ENCODE measurements around the gene POLR2F.
A peak's percentile ranks its signal among the peaks of the same experiment; 100 is the strongest.

The POLR2F gene

GRCh38 chr22:37996079-37996478 lies 42.6 kb downstream of the POLR2F start (continued):
- TF ChIP-seq HOXA7 (CRISPR knock-in tag; IDR thresholded peaks at IDR 0.05; ENCODE audit: borderline replicate concordance) (no peak), ZNF776 (tag by site-specific recombination; IDR thresholded peaks at IDR 0.05; ENCODE audit: borderline replicate concordance) (no peak), ZNF274 (IDR thresholded peaks at IDR 0.05; ENCODE audit: low read length) (no peak), ZNF274 (tag by site-specific recombination; IDR thresholded peaks at IDR 0.05; ENCODE audit: borderline replicate concordance) (no peak), ZNF777 (tag by site-specific recombination; IDR thresholded peaks at IDR 0.05; ENCODE audit: borderline replicate concordance) (no peak), ZSCAN23 (tag by site-specific recombination; IDR thresholded peaks at IDR 0.05) (no peak), IKZF3 (tag by site-specific recombination; IDR thresholded peaks at IDR 0.05) (no peak), ZNF350 (tag by site-specific recombination; IDR thresholded peaks at IDR 0.05) (no peak), ZNF114 (tag by site-specific recombination; IDR thresholded peaks at IDR 0.05) (no peak), GLIS1 (tag by site-specific recombination; IDR thresholded peaks at IDR 0.05) (peak; percentile 58; the same call in 1 of the 2 replicates)

- TF ChIP-seq ZSCAN18 (tag by site-specific recombination; IDR thresholded peaks at IDR 0.05): no peak
- no peak for TF ChIP-seq ZNF843 (tag by site-specific recombination; IDR thresholded peaks at IDR 0.05)
- no peak for TF ChIP-seq ZNF514 (tag by site-specific recombination; IDR thresholded peaks at IDR 0.05)
- TF ChIP-seq ZSCAN5A (tag by site-specific recombination; IDR thresholded peaks at IDR 0.05): no peak
- TF ChIP-seq ZNF580 (tag by site-specific recombination; IDR thresholded peaks at IDR 0.05): no peak
- TF ChIP-seq REST (tag by site-specific recombination; IDR thresholded peaks at IDR 0.05): no peak
- no peak for TF ChIP-seq ZNF214 (tag by site-specific recombination; IDR thresholded peaks at IDR 0.05; ENCODE audit: borderline replicate concordance)
- no peak for TF ChIP-seq ZNF549 (tag by site-specific recombination; IDR thresholded peaks at IDR 0.05)
- TF ChIP-seq SCRT1 (tag by site-specific recombination; IDR thresholded peaks at IDR 0.05; ENCODE audit: borderline replicate concordance): peak; percentile 46; the same call in 1 of the 2 replicates
- TF ChIP-seq ZNF670 (tag by site-specific recombination; IDR thresholded peaks at IDR 0.05; ENCODE audit: low read depth): no peak
- no peak for TF ChIP-seq TSHZ1 (tag by site-specific recombination; IDR thresholded peaks at IDR 0.05; ENCODE audit: borderline replicate concordance)
- TF ChIP-seq SCRT2 (tag by site-specific recombination; IDR thresholded peaks at IDR 0.05): peak; percentile 54
- CTCF ChIA-PET: interaction anchor here (0.5 to 1.8 kb wide), 6 partner anchors 17 to 69 kb away, joined by 3 to 7 read pairs (median 4); partner anchors contain the start of genes C22orf23 and POLR2F
- peaks cover 5% of the 10 kb centered on the region for H3K4me1 ChIP-seq (ENCODE audit: control insufficient read depth, insufficient read depth, low read length)
- H3K36me3 ChIP-seq (ENCODE audit: control insufficient read depth in 2 of 2, insufficient read depth in 1 of 2, low read length in 2 of 2): no peaks in the 10 kb centered on the region
- POLR2A ChIA-PET: interaction anchor here (0.5 to 0.6 kb wide), 2 partner anchors 44 to 115 kb away, joined by 3 to 4 read pairs; no protein-coding TSS in a partner anchor
- no peak overlapping the region for H3K4me3 ChIP-seq (ENCODE audit: low read depth, low read length)
- H3K9me3 ChIP-seq (ENCODE audit: control insufficient read depth, insufficient read depth, low read depth, low read length): no peaks in the 10 kb centered on the region
- H3K27ac ChIP-seq (ENCODE audit: extremely low read depth, low read depth, low read length): no peak overlapping the region
Measured at GRCh38 chr22:37996515-37997246, 43.2 kb downstream of the POLR2F start.
